ENCODE measurements around the gene PTPRT. TPM values are rescaled to one million over a fixed set of nuclear protein-coding genes. Genes with fewer than 3 reads are reported as not detected.

PTPRT gene
- polyA plus RNA-seq (2013, experiment 1 of 2; ENCODE audit: insufficient read length): not detected
- not detected for polyA plus RNA-seq (2013, experiment 2 of 2; ENCODE audit: insufficient read length)

DNA sequence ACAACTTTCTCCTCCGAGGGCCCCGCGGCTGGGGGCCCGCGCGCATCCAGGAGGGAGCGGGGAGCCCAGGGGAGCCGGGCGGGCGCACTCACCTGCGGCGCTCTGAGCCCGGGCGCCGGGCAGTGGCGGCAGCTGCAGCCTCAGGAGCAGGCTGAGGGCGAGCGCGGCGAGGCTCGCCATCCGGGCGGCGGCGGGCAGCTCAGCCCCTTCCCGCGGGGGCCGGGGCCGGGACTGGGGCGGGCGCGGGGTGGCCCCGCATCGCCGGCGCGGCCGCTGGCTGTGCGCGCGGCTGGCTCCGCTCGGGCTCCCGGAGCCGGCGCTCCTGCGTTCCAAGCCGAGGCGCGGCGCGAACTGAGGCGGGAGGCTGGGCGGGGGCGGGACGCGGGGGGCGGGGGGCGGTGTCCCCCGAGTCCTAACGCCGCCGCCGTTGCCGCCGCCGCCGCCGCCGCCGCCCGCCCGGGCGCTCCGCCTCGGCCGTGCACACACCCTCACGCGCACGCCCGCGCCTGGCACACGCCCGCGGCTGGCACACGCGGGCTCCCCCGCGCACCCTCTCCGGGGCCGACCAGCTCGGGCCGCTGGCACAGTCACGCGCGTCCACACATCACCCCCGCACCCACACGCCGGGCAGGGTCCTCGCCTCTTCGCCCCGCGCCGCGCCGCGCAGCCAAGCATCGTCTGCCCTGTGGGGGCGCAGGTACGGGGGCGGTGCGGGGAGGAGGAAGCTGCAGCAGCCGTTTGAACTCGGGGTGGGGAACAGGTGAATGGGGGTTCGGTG, at the start of gene PTPRT:
Gene PTPRT (minus strand): TSS at position 353 of the 778 bp plus-strand sequence. CDS start 173 bp downstream, at position 180.
- DNase-seq: no peak

- no peak for DNase-seq
Observed at GRCh38 chr20:43238833-43239232, 49.1 kb upstream of the PTPRT start.

DNA sequence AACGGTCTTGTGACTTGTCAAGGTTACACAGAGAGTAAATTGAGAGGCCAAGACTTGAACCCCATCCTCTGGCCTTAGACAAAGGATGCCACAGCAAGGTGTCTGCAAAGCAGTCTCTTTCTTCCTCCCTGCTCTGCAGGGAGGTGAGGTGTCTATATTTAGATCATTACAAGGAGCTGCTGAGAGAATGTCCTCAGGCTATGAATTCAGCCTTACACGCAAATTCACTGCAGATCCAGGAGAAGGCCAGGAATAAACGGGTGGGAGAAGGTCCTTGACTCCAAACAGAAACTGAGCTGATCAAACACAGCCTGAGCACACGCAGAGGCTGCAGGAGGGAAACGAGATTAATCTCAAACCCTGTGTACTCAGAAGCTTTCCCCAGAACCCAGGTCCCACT, 48.6 kb upstream of the PTPRT start:
- no peak for DNase-seq

DNA sequence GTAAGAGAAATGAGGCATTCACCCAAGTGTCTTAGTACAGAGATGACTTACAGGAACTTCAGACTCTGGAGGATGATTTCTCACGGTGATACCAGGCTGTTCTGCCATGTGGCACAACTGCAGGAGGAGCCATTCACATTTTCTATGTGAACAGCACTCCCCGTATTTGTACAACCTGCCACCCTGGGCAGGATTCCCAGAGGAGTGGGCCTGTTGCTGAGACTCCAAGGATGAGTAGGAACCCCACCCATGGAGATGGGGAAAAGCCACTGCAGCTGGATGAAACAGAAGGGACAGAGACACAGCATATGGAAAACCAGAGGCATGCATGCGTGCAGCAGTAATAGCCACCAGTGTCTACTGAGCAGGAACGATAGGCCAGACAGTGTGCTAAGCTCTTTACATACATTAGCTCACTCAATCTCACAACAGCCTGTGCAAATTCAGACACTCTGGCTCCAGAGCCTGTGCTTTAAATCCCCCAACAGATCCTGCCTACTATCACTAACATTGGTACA, 48.0 kb upstream of the PTPRT start:
- DNase-seq: no peak

GRCh38 chr20:43235998-43236397, 46.3 kb upstream of the PTPRT start:
- DNase-seq: no peak

DNA sequence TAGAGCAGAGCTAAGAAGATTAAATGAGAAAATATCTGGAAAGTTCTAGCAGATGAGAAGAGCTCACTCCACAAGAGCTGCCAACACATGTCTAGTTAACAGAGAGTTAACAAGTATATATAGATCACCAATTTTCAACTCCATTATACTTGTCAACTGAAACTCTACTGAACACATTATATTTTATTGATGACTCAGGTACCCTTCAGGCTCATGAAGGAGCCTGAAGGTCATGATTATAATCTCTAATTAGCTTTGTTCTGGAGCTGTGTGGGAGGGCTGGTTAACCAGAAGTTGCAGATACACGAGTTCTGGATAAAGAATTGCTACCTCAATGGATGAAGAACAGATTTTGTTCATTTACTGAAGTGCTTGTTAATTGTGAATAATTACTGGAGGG, 42.1 kb upstream of the PTPRT start:
- DNase-seq: no peak

- no peak for DNase-seq
Observed at GRCh38 chr20:43229696-43230095, 40.0 kb upstream of the PTPRT start.

- DNase-seq: peak; percentile 36
Observed at GRCh38 chr20:43220612-43221011, 30.9 kb upstream of the PTPRT start.

GRCh38 chr20:43210901-43211300, 21.2 kb upstream of the PTPRT start:
- DNase-seq: no peak

- no peak for DNase-seq
Observed at GRCh38 chr20:43209831-43210230, 20.1 kb upstream of the PTPRT start.

- DNase-seq: no peak
Observed at GRCh38 chr20:43205699-43206098, 16.0 kb upstream of the PTPRT start.

DNA sequence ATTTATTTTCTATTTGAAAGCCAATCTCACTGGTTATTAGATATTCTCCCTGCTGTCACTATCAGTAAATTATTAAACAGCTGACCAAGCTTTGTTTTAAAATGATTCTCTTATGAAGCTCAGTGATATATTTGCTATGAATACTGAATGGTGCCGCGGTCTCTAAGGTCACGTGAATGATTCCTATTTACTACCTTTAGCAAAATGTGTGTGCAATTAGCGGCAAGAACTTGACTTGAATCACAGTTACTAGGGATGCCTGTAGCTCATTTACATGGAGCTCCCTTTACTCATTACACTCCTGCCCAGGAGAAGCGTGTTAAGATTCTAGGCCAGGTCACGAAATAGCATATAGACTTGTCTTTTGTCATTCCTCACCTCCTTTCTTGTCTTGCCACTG, 12.4 kb upstream of the PTPRT start:
- DNase-seq: no peak

DNA sequence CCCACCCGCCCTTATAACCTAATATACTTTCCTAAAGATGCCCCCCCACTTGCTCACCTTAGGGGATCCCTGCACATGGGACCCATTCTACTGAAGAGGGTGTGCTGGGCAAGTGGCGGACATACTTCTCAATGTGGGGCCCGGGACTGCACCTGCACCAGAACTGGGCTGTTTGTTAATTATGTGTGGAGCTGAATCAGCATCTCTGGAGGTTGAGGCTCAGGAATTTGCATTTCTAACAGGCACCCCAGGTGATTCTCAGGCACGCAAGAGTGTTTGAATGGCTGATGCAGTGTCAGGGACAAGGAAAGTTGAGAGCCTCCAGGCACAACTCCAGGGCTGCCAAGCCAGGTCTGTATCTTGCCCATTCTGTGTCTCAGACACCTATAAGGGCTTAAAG, 8.9 kb upstream of the PTPRT start:
- DNase-seq: no peak

DNA sequence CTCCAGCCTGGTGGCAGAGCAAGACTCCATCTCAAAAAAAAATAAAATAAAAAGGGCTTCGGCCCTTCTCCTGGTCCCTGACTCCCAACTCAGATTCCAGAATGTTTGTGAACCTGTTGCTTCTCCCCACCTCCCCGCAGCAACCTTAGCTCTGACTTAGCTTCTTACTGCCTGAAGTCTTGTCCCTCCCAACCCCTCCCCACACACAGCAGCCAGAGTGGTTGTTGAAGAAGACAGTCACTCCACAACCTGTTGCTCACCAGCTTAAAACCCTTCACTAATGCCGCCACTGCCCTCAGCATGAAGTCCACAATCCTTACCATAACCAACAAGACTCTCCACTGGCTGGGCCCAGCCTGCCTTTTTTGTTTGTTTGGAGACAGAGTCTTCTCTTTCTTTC, 6.5 kb upstream of the PTPRT start:
- DNase-seq: no peak

- no peak for DNase-seq
Observed at GRCh38 chr20:43194137-43194536, 4.4 kb upstream of the PTPRT start.

DNA sequence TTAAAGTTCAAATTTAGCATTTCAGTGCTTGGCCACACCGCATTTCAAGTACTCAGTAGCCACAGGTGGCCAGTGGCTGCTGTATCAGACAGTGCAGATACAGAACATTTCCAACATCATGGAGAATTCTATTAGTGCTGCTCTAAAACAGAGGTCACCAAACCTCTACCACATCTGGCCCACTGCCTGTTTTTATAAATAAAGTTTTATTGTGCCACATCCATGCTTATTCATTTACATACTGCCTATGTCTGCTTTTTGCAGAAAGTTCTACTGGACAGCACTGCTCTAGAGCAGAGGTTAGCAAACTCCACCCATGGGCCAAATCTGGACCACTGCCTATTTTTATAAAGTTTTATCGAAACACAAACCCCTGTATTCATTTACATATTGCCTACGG, 3.7 kb upstream of the PTPRT start:
- DNase-seq: no peak

DNA sequence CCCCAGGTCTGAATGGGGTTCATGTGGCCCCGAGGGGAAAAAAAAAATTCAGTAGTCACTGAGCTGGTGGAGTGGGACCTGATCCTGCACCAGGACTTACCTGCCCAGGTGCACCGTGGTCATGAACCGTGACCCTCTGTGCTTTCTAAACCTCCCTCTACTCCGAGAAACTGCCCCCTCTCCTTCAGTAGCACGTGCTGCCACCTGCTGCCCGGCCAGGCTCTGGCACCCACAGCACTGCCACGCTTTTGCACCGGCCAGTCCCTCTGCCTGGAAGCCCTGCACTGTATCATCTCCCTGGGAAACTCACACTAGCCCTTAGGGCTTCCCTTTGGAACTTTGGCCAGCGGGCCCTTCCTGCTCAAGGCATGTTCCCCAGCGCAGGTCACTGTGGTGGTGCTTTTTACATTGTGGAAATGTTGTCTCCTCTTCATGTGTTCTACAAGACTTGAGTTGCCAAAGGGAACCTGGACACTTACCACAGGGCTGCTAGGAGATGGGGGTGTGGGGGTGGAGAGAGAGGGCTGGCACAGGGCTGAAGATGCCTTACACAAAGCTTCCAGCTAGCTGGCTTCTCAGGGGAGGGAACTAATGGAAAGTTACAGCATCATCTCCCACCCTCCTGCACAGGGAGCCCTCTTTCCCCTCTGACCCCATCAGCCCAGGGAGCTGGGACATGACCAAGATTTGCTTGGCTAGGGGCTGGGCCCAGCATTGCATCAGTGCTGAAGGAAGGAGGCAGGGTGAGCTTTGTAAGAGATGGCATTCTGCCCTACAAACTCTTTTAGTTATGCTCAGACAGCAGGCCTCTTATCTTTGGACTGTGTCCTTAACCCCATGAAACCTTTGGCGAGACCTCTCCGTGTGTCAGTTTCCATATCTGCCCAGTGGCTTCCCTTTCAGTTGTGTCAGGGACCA, 2.5 kb upstream of the PTPRT start:
- no peak for DNase-seq

GRCh38 chr20:43191143-43191542, 1.4 kb upstream of the PTPRT start:
- DNase-seq: no peak

DNA sequence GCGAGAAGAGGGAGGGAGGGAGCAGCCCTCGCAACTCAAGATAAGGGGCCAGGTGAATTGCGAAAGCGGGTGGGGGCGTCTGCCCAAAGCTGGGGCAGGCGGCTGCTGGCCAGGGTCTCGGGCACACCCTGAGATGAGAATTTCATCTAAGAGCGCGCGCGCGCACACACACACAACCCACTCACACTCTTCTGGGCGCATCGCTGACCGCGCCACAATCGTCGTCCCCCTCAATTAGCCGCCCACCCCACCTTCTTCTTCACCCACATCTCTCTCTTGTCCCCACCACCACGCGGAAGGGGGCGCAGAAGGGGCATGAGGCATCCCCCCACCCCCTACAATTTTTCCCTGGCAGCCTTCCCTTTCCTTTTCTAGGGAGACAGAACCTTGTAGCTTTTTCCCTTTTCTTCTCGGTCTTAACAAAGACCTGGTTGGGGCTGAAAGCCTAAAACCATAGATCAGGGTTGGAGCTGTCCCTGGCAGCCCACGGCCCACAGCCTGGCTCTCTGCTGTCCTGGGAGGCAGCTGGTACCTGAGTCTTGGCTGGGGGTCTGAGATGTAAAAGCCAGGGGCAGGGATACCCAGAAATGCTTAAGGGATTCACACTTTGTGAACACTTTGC, 737 bp upstream of the PTPRT start:
- DNase-seq: no peak

DNA sequence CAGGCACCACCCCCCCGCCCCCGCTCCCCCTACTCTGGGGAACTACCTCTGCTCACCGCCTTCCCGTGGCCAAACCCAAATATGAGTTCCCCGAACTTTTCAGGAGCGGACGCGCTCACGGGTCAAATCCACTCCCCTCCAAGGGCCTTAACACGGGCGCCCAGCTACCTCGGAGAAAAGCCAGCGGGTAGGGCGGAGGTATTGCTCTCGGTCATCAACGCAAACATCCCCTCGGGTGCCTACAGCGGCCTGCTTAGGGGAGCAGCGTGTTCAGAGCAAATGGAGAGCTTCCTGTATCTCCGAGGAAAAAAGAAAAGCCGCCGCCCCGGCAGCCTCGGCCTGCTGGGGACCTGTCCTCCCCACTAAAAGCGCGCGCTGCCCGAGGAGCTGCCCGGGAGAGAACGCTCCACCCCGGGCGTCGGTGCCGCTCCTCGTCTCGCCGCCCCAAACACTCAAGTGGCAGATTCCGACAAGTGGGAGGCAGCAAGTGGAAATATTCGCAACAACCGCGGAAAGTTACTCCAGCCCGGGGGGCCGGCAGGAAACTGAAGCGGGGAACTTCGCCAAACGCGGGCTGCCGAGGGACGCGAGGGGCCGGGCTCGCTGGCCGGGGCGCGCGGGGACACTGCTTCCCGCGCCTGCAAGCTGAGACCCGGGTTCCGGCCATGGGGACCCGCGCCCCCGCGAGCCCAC, 699 bp downstream of the PTPRT start:
- no peak for DNase-seq

GRCh38 chr20:43188234-43188653, 1.5 kb downstream of the PTPRT start:
- no peak for DNase-seq

Data from fibroblast of skin of back (primary cell).